PC-3 (cell line): ENCODE results near the gene SENP1. TPM values are rescaled to one million over a fixed set of nuclear protein-coding genes. Genes with fewer than 3 reads are reported as not detected.

ENCODE experiments used
- ATAC-seq: fragments of 200-7000 bp; cut with Tn5 transposase; 2 replicates; pipeline ENCODE4 v1.9.1; 2020; ENCODE audit warnings: mild to moderate bottlenecking, moderate library complexity
- BruUV-seq: library from RNA; stranded (reverse); fragments of 400-500 nt; replicated peaks from 2 replicates; lab custom pipeline; 2021; lab: Mats Ljungman, UMichigan
- CTCF ChIA-PET: fragments of 300-600 bp; sonication (Branson Sonifier 250); formaldehyde crosslinking; loops from one replicate; lab custom pipeline; 2022; ENCODE audit warnings: antibody characterized with exemption; lab: Charles Lee
- POLR2A ChIA-PET: fragments of 300-600 bp; sonication (Branson Sonifier 250); formaldehyde crosslinking; loops from one replicate; lab custom pipeline; 2022; ENCODE audit warnings: antibody characterized with exemption; ENCODE audit not compliant: unreplicated experiment; lab: Charles Lee
- DNase-seq: peaks from one replicate; pipeline ENCODE4 v3.0.0-alpha.2; 2015
- H2AFZ ChIP-seq: fragments of 300-600 bp; sonication (generic); 2 replicates; pipeline ENCODE4 v1.6.0; 2016; ENCODE audit warnings: antibody characterized with exemption, low read length
- H3F3A ChIP-seq: fragments of 300-600 bp; sonication (generic); one replicate; pipeline ENCODE4 v1.6.0; 2017; ENCODE audit warnings: antibody characterized with exemption, low read length, control low read depth, mild to moderate bottlenecking; ENCODE audit not compliant: unreplicated experiment
- H3K27ac ChIP-seq: fragments of 300-600 bp; sonication (generic); 2 replicates; pipeline ENCODE4 v1.5.1; 2016; ENCODE audit warnings: mild to moderate bottlenecking, low read length
- H3K27me3 ChIP-seq: fragments of 300-600 bp; sonication (generic); 2 replicates; pipeline ENCODE4 v1.6.1; 2016; ENCODE audit warnings: low read length, mixed read lengths
- H3K36me3 ChIP-seq: fragments of 300-600 bp; sonication (generic); 2 replicates; pipeline ENCODE4 v1.6.1; 2016; ENCODE audit warnings: low read depth, mixed run types, low read length, mixed read lengths
- H3K4me1 ChIP-seq: fragments of 300-600 bp; sonication (generic); 2 replicates; pipeline ENCODE4 v1.5.1; 2016; ENCODE audit warnings: low read length; ENCODE audit not compliant: insufficient read depth
- H3K4me2 ChIP-seq: fragments of 300-600 bp; sonication (generic); 2 replicates; pipeline ENCODE4 v1.6.0; 2016; ENCODE audit warnings: low read length
- H3K4me3 ChIP-seq: fragments of 300-600 bp; sonication (generic); 2 replicates; pipeline ENCODE4 v1.5.1; 2016; ENCODE audit warnings: mild to moderate bottlenecking, low read length, mixed read lengths
- H3K79me2 ChIP-seq: fragments of 300-600 bp; sonication (generic); 2 replicates; pipeline ENCODE4 v1.6.1; 2017; ENCODE audit warnings: low read length, mixed read lengths
- H3K9ac ChIP-seq: fragments of 300-600 bp; sonication (generic); 2 replicates; pipeline ENCODE4 v1.6.0; 2016; ENCODE audit warnings: mild to moderate bottlenecking, low read length
- H3K9me2 ChIP-seq: fragments of 300-600 bp; sonication (generic); replicated peaks from 2 replicates; pipeline ENCODE4 v1.6.1; 2016; ENCODE audit warnings: mixed run types, low read length, mixed read lengths
- H3K9me3 ChIP-seq: fragments of 300-600 bp; sonication (generic); 2 replicates; pipeline ENCODE4 v1.6.1; 2016; ENCODE audit warnings: low read length, mixed read lengths
- H4K20me1 ChIP-seq: fragments of 300-600 bp; sonication (generic); 2 replicates; pipeline ENCODE4 v1.6.1; 2016; ENCODE audit warnings: low read length, mixed read lengths
- CTCF ChIP-seq: fragments of 300-600 bp; sonication (generic); conservative IDR thresholded peaks from 2 replicates; pipeline ENCODE4 v1.5.1; 2017; ENCODE audit warnings: antibody characterized with exemption, low read depth, mild to moderate bottlenecking, low read length
- EZH2 ChIP-seq: fragments of 300-600 bp; sonication (generic); IDR thresholded peaks from one replicate; pipeline ENCODE4 v1.6.1; 2017; ENCODE audit warnings: antibody characterized with exemption, mild to moderate bottlenecking, low read length; ENCODE audit not compliant: unreplicated experiment
- EZH2phosphoT487 ChIP-seq: fragments of 300-600 bp; sonication (generic); IDR thresholded peaks from 2 replicates; pipeline ENCODE4 v1.6.1; 2018; ENCODE audit warnings: mild to moderate bottlenecking, antibody characterized with exemption, low read length, borderline replicate concordance
- intact Hi-C: fragments of 100-400 bp; cut with micrococcal nuclease; formaldehyde crosslinking; loops from 2 replicates; pipeline ENCODE4 v1.9.0; 2023
- total RNA-seq: library from RNA; depleted of rRNA; stranded (reverse); fragments of >200 nt; gene quantifications from 2 replicates; pipeline ENCODE4 v1.2.3, GENCODE V29; 2014

SENP1 gene
- total RNA-seq, 1 experiment from 2014 or later = 20.9 TPM

GRCh38 chr12:48043771-48044170 is 62.1 kb downstream of the SENP1 start:
- POLR2A ChIA-PET = no interaction called here
- Histone ChIP-seq H3K9me3 (no peaks in the 10 kb centered on the region), H3K27me3 (no peaks in the 10 kb centered on the region), H2AFZ (no peak overlapping the region), H3F3A (no peaks in the 10 kb centered on the region), H4K20me1 (no peaks in the 10 kb centered on the region), H3K4me1 (peaks cover 9% of the 10 kb centered on the region; the same call in 1 of the 2 replicates), H3K9ac (no peak overlapping the region), H3K36me3 (peaks cover 34% of the 10 kb centered on the region), H3K79me2 (no peaks in the 10 kb centered on the region), H3K27ac (no peak overlapping the region), H3K4me3 (no peak overlapping the region), H3K9me2 (no peaks in the 10 kb centered on the region), H3K4me2 (no peak overlapping the region)
- DNase-seq (no peak), ATAC-seq (no peak)
- intact Hi-C loops = no loop called here
- CTCF ChIA-PET = interaction anchor here (0.6 kb wide), 1 partner anchor 89 kb away, joined by 3 read pairs; no protein-coding TSS in a partner anchor
- BruUV-seq = no TSS peak
- TF ChIP-seq EZH2phosphoT487 = no peak
- no peak for TF ChIP-seq CTCF
- TF ChIP-seq EZH2 = no peak

DNA sequence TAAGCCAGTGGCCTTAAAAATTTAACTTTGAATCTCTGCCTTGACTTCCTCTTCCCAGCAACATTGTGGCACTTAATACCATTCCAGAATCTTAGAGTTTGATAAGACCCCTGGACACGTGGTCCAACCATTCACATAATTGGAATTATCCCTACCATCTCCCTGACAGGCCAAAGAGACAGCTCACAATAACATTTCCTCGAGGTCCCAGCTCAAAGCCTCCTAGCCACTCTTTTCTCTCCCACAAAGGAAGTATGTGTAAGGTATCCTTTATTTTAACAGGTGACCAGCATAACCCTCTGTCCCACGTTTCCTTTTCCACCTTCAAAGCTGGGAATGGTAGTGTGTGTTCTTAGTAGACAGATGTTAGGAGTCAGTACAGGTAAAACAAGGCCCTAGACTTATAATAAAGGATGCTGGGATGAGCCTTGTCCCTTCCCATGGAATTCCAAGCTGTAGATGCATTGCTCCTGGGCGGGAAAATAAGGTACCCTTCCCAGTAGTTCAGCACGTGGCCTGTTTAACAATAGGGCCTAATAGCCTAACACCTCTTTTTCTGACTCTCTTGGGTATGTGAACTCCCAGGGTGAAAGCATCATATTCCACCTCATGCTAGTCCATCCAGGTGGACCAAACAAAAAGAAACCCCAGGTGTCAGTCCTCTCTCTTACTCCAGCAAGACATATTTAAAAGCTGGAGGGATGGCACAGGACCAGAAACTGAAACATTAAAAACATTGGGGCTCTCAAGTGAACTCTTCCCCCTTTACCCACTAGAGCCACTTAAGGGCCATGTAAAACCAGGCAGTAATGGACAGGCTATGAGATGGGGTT is 64.1 kb downstream of the SENP1 start:
- Histone ChIP-seq H3K36me3 (peaks cover 25% of the 10 kb centered on the region), H3K4me3 (no peak overlapping the region), H3K27me3 (no peaks in the 10 kb centered on the region), H3F3A (no peaks in the 10 kb centered on the region), H3K9ac (no peak overlapping the region), H4K20me1 (no peaks in the 10 kb centered on the region), H3K9me3 (no peaks in the 10 kb centered on the region), H3K4me2 (no peak overlapping the region), H3K79me2 (no peaks in the 10 kb centered on the region), H2AFZ (no peak overlapping the region), H3K9me2 (no peaks in the 10 kb centered on the region), H3K27ac (no peak overlapping the region), H3K4me1 (peaks cover 9% of the 10 kb centered on the region; the same call in 1 of the 2 replicates)
- ATAC-seq (no peak), DNase-seq (no peak)
- POLR2A ChIA-PET = no interaction called here
- intact Hi-C loops = no loop called here
- TF ChIP-seq EZH2phosphoT487 (no peak), EZH2 (no peak), CTCF (no peak)
- BruUV-seq = TSS peak; percentile 12
- CTCF ChIA-PET = no interaction called here

GRCh38 chr12:48040354-48040753 is 65.5 kb downstream of the SENP1 start:
- no TSS peak for BruUV-seq
- intact Hi-C loops = no loop called here
- ATAC-seq (no peak), DNase-seq (no peak)
- no peaks in the 10 kb centered on the region for H3F3A ChIP-seq
- no peaks in the 10 kb centered on the region for H3K79me2 ChIP-seq
- no peaks in the 10 kb centered on the region for H3K27me3 ChIP-seq
- no peak overlapping the region for H3K9ac ChIP-seq
- no peak overlapping the region for H3K4me2 ChIP-seq
- H2AFZ ChIP-seq = no peak overlapping the region
- H3K27ac ChIP-seq = no peak overlapping the region
- no peaks in the 10 kb centered on the region for H3K9me2 ChIP-seq
- no peaks in the 10 kb centered on the region for H3K9me3 ChIP-seq
- H4K20me1 ChIP-seq = no peaks in the 10 kb centered on the region
- H3K36me3 ChIP-seq = peaks cover 12% of the 10 kb centered on the region; the same call in 1 of the 2 replicates
- 0 out of 2 replicates have a peak, but pooled peaks cover 2% of the 10 kb centered on the region for H3K4me1 ChIP-seq
- ChIA-PET POLR2A (no interaction called here), CTCF (no interaction called here)
- no peak overlapping the region for H3K4me3 ChIP-seq
- TF ChIP-seq EZH2 (no peak), EZH2phosphoT487 (no peak), CTCF (no peak)
